ENCODE data around the gene CASP1.
A peak's percentile ranks its signal among the peaks of the same experiment; 100 is the strongest.
"Not testable (repeated sequence)": the region's sequence is repeated elsewhere in the genome, so short reads cannot be mapped to it uniquely, and the experiment has no call there.

The CASP1 gene

GRCh38 chr11:105034388-105034787 lies 556 bp downstream of the CASP1 start:
- H3K4me3 ChIP-seq (ENCODE audit: low read length in 2 of 2); DNase-seq (ENCODE audit: low spot score); H3K4ac ChIP-seq (ENCODE audit: low read length); H2BK120ac ChIP-seq (ENCODE audit: low read depth, low read length); H3K14ac ChIP-seq (ENCODE audit: low read length); H3K9me3 ChIP-seq (replicated peaks in 1 of 2; ENCODE audit: control insufficient read depth in 2 of 2, insufficient read depth in 1 of 2, low read depth in 1 of 2, low read length in 2 of 2); H4K8ac ChIP-seq (ENCODE audit: low read depth, low read length); H4K91ac ChIP-seq (ENCODE audit: low read depth, low read length, poor library complexity); H3K36me3 ChIP-seq (replicated peaks in 1 of 2; ENCODE audit: control insufficient read depth in 2 of 2, insufficient read depth in 2 of 2, low read length in 2 of 2); H3K79me1 ChIP-seq (ENCODE audit: low read depth, low read length); H3K9ac ChIP-seq (ENCODE audit: low read depth, low read length, poor library complexity); H3K4me1 ChIP-seq (ENCODE audit: control insufficient read depth in 2 of 2, insufficient read depth in 1 of 2, low read depth in 1 of 2, low read length in 2 of 2); H2BK12ac ChIP-seq (ENCODE audit: low read length); H2AK5ac ChIP-seq (ENCODE audit: low read depth, low read length); H3K27me3 ChIP-seq (ENCODE audit: control insufficient read depth in 3 of 3, insufficient read depth in 3 of 3, low read depth in 1 of 3, low read length in 3 of 3); H3K23ac ChIP-seq (ENCODE audit: low read depth, low read length, poor library complexity); H3K18ac ChIP-seq (ENCODE audit: low read length); H3K4me2 ChIP-seq (ENCODE audit: insufficient read depth, low read length, poor library complexity, severe bottlenecking); H3K27ac ChIP-seq (replicated peaks; ENCODE audit: low read length); H2BK5ac ChIP-seq (ENCODE audit: low read length); H2AFZ ChIP-seq (ENCODE audit: low read length); H2BK15ac ChIP-seq (ENCODE audit: low read length): not testable (repeated sequence)
- WGBS, 2 donors (ENCODE audit: extremely low coverage in 2 of 2, insufficient read length in 2 of 2, insufficient replicate concordance in 1 of 2): no CpG with 5 or more reads among the region's 2 CpGs

DNA sequence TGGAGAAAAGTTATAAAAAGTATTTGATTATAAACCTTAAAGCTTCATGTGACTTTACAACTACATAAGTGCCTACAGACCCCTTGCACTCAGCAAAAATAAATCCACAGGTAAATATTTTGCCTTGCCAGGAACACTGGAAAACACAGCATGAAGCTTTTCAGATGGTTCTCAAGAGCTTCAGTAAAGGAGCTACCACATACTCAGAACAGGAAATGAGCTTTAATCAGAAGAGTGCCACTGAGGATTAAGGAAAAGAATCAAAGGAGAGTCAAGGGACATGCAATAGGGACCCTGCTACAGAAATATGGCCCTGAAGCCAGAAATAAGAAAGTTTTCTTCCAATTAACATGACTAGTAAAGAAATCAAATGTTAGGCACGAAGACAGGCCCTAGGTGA lies 1.2 kb downstream of the CASP1 start:
- H2AK5ac ChIP-seq (ENCODE audit: low read depth, low read length): no peak overlapping the region
- peaks cover 2% of the 10 kb centered on the region for H3K79me1 ChIP-seq (ENCODE audit: low read depth, low read length)
- no CpG with 5 or more reads among the region's 1 CpG for WGBS, 2 donors (ENCODE audit: extremely low coverage in 2 of 2, insufficient read length in 2 of 2, insufficient replicate concordance in 1 of 2)
- H2BK12ac ChIP-seq (ENCODE audit: low read length): no peak overlapping the region
- no peak overlapping the region for H4K91ac ChIP-seq (ENCODE audit: low read depth, low read length, poor library complexity)
- no peak overlapping the region for H3K9ac ChIP-seq (ENCODE audit: low read depth, low read length, poor library complexity)
- H2AFZ ChIP-seq (ENCODE audit: low read length): no peak overlapping the region
- no peak overlapping the region for H3K4me2 ChIP-seq (ENCODE audit: insufficient read depth, low read length, poor library complexity, severe bottlenecking)
- H3K4me1 ChIP-seq (ENCODE audit: control insufficient read depth in 2 of 2, insufficient read depth in 1 of 2, low read depth in 1 of 2, low read length in 2 of 2): peaks cover 0 to 2% of the 10 kb centered on the region in 2 donors
- no peak overlapping the region for H4K8ac ChIP-seq (ENCODE audit: low read depth, low read length)
- H3K4me3 ChIP-seq (ENCODE audit: low read length in 2 of 2): no peak overlapping the region
- H2BK5ac ChIP-seq (ENCODE audit: low read length): no peak overlapping the region
- H2BK15ac ChIP-seq (ENCODE audit: low read length): no peak overlapping the region
- H3K36me3 ChIP-seq (replicated peaks in 1 of 2; ENCODE audit: control insufficient read depth in 2 of 2, insufficient read depth in 2 of 2, low read length in 2 of 2): peaks cover 0 to 2% of the 10 kb centered on the region in 2 donors
- no peak overlapping the region for H3K4ac ChIP-seq (ENCODE audit: low read length)
- H3K27ac ChIP-seq (replicated peaks; ENCODE audit: low read length): no peak overlapping the region
- H2BK120ac ChIP-seq (ENCODE audit: low read depth, low read length): no peak overlapping the region
- H3K9me3 ChIP-seq (replicated peaks in 1 of 2; ENCODE audit: control insufficient read depth in 2 of 2, insufficient read depth in 1 of 2, low read depth in 1 of 2, low read length in 2 of 2): no peaks in the 10 kb centered on the region
- no peak overlapping the region for H3K18ac ChIP-seq (ENCODE audit: low read length)
- no peak overlapping the region for H3K23ac ChIP-seq (ENCODE audit: low read depth, low read length, poor library complexity)
- DNase-seq (ENCODE audit: low spot score): no peak
- H3K14ac ChIP-seq (ENCODE audit: low read length): no peak overlapping the region
- no peaks in the 10 kb centered on the region for H3K27me3 ChIP-seq (ENCODE audit: control insufficient read depth in 3 of 3, insufficient read depth in 3 of 3, low read depth in 1 of 3, low read length in 3 of 3)

- no peak overlapping the region for H3K4ac ChIP-seq (ENCODE audit: low read length)
- no peak overlapping the region for H3K27ac ChIP-seq (replicated peaks; ENCODE audit: low read length)
- no peak overlapping the region for H3K9ac ChIP-seq (ENCODE audit: low read depth, low read length, poor library complexity)
- H4K91ac ChIP-seq (ENCODE audit: low read depth, low read length, poor library complexity): peak overlapping the region; percentile 19
- no peak overlapping the region for H3K18ac ChIP-seq (ENCODE audit: low read length)
- no peak overlapping the region for H4K8ac ChIP-seq (ENCODE audit: low read depth, low read length)
- no peak for DNase-seq (ENCODE audit: low spot score)
- H3K23ac ChIP-seq (ENCODE audit: low read depth, low read length, poor library complexity): no peak overlapping the region
- H2BK5ac ChIP-seq (ENCODE audit: low read length): no peak overlapping the region
- H3K9me3 ChIP-seq (replicated peaks in 1 of 2; ENCODE audit: control insufficient read depth in 2 of 2, insufficient read depth in 1 of 2, low read depth in 1 of 2, low read length in 2 of 2): no peaks in the 10 kb centered on the region
- H3K36me3 ChIP-seq (replicated peaks in 1 of 2; ENCODE audit: control insufficient read depth in 2 of 2, insufficient read depth in 2 of 2, low read length in 2 of 2): peaks cover 0 to 2% of the 10 kb centered on the region in 2 donors
- H3K79me1 ChIP-seq (ENCODE audit: low read depth, low read length): peaks cover 2% of the 10 kb centered on the region
- no peak overlapping the region for H3K4me2 ChIP-seq (ENCODE audit: insufficient read depth, low read length, poor library complexity, severe bottlenecking)
- no peak overlapping the region for H2BK12ac ChIP-seq (ENCODE audit: low read length)
- H2AFZ ChIP-seq (ENCODE audit: low read length): no peak overlapping the region
- H3K14ac ChIP-seq (ENCODE audit: low read length): no peak overlapping the region
- peaks cover 0 to 2% of the 10 kb centered on the region in 2 donors for H3K4me1 ChIP-seq (ENCODE audit: control insufficient read depth in 2 of 2, insufficient read depth in 1 of 2, low read depth in 1 of 2, low read length in 2 of 2)
- WGBS, 2 donors (ENCODE audit: extremely low coverage in 2 of 2, insufficient read length in 2 of 2, insufficient replicate concordance in 1 of 2): no CpG with 5 or more reads among the region's 3 CpGs
- no peak overlapping the region for H3K4me3 ChIP-seq (ENCODE audit: low read length in 2 of 2)
- H2BK120ac ChIP-seq (ENCODE audit: low read depth, low read length): no peak overlapping the region
- no peak overlapping the region for H2BK15ac ChIP-seq (ENCODE audit: low read length)
- H3K27me3 ChIP-seq (ENCODE audit: control insufficient read depth in 3 of 3, insufficient read depth in 3 of 3, low read depth in 1 of 3, low read length in 3 of 3): no peaks in the 10 kb centered on the region
- no peak overlapping the region for H2AK5ac ChIP-seq (ENCODE audit: low read depth, low read length)
These were observed 1.6 kb downstream of the CASP1 start for GRCh38 chr11:105033343-105033742.

GRCh38 chr11:105032495-105032894 lies 2.4 kb downstream of the CASP1 start:
- Histone ChIP-seq H3K27me3 (ENCODE audit: control insufficient read depth in 3 of 3, insufficient read depth in 3 of 3, low read depth in 1 of 3, low read length in 3 of 3) (no peaks in the 10 kb centered on the region), H2BK5ac (ENCODE audit: low read length) (no peak overlapping the region), H2AK5ac (ENCODE audit: low read depth, low read length) (no peak overlapping the region), H2BK15ac (ENCODE audit: low read length) (no peak overlapping the region), H3K27ac (replicated peaks; ENCODE audit: low read length) (no peak overlapping the region), H3K4me3 (ENCODE audit: low read length in 2 of 2) (no peak overlapping the region), H3K9ac (ENCODE audit: low read depth, low read length, poor library complexity) (no peak overlapping the region), H3K9me3 (replicated peaks in 1 of 2; ENCODE audit: control insufficient read depth in 2 of 2, insufficient read depth in 1 of 2, low read depth in 1 of 2, low read length in 2 of 2) (no peaks in the 10 kb centered on the region), H3K4me1 (ENCODE audit: control insufficient read depth in 2 of 2, insufficient read depth in 1 of 2, low read depth in 1 of 2, low read length in 2 of 2) (peaks cover 0 to 2% of the 10 kb centered on the region in 2 donors), H4K91ac (ENCODE audit: low read depth, low read length, poor library complexity) (no peak overlapping the region), H3K4ac (ENCODE audit: low read length) (no peak overlapping the region), H2AFZ (ENCODE audit: low read length) (no peak overlapping the region), H3K18ac (ENCODE audit: low read length) (no peak overlapping the region), H3K23ac (ENCODE audit: low read depth, low read length, poor library complexity) (no peak overlapping the region), H3K36me3 (replicated peaks in 1 of 2; ENCODE audit: control insufficient read depth in 2 of 2, insufficient read depth in 2 of 2, low read length in 2 of 2) (peaks cover 0 to 2% of the 10 kb centered on the region in 2 donors), H3K14ac (ENCODE audit: low read length) (no peak overlapping the region), H3K79me1 (ENCODE audit: low read depth, low read length) (peaks cover 2% of the 10 kb centered on the region), H4K8ac (ENCODE audit: low read depth, low read length) (no peak overlapping the region), H2BK12ac (ENCODE audit: low read length) (no peak overlapping the region), H3K4me2 (ENCODE audit: insufficient read depth, low read length, poor library complexity, severe bottlenecking) (no peak overlapping the region), H2BK120ac (ENCODE audit: low read depth, low read length) (no peak overlapping the region)
- WGBS, 2 donors (ENCODE audit: extremely low coverage in 2 of 2, insufficient read length in 2 of 2, insufficient replicate concordance in 1 of 2): no CpG with 5 or more reads among the region's 2 CpGs
- no peak for DNase-seq (ENCODE audit: low spot score)

Measured in neuronal stem cell (in vitro differentiated cells).